GM21786 (cell line): ENCODE data around the gene CDK11B.
"Not testable (repeated sequence)": the region's sequence is repeated elsewhere in the genome, so short reads cannot be mapped to it uniquely, and the experiment has no call there.

Experiments
- ATAC-seq: cut with Tn5 transposase; IDR thresholded peaks from one replicate; pipeline ENCODE4 v1.9.1; 2021; ENCODE audit not compliant: unreplicated experiment

Gene CDK11B

GRCh38 chr1:1600861-1601563, 57.8 kb downstream of the CDK11B start:
- ATAC-seq, result no peak

- ATAC-seq, result no peak
Observed at GRCh38 chr1:1599935-1600860, 58.6 kb downstream of the CDK11B start, which contains the start of gene FNDC10. TSS of gene FNDC10 (minus strand) at chr1:1600135. CDS start at chr1:1600015, 120 bp downstream.

- no peak for ATAC-seq
Observed at GRCh38 chr1:1599030-1599934, 59.5 kb downstream of the CDK11B start.

- ATAC-seq, result no peak
Observed at GRCh38 chr1:1598720-1599029, 60.1 kb downstream of the CDK11B start.

GRCh38 chr1:1598051-1598719, 60.6 kb downstream of the CDK11B start:
- ATAC-seq, result no peak

- ATAC-seq, result no peak
Observed at GRCh38 chr1:1597275-1597930, 61.4 kb downstream of the CDK11B start.

- no peak for ATAC-seq
Observed at GRCh38 chr1:1596493-1597274, 62.1 kb downstream of the CDK11B start.

GRCh38 chr1:1595341-1595740, 63.5 kb downstream of the CDK11B start:
- ATAC-seq, result not testable (repeated sequence)

- no peak for ATAC-seq
Observed at GRCh38 chr1:1594602-1595260, 64.1 kb downstream of the CDK11B start.

GRCh38 chr1:1593834-1594601, 64.8 kb downstream of the CDK11B start:
- ATAC-seq, result no peak

GRCh38 chr1:1591452-1591851, 67.4 kb downstream of the CDK11B start:
- no peak for ATAC-seq
